HG03039 (cell line): Measurements from ENCODE around the gene PDCD5.

Experiments
- ATAC-seq: cut with Tn5 transposase; IDR thresholded peaks from one replicate; pipeline ENCODE4 v1.9.1; 2021; ENCODE audit warnings: mild to moderate bottlenecking, moderate library complexity; ENCODE audit not compliant: unreplicated experiment

PDCD5 gene

DNA sequence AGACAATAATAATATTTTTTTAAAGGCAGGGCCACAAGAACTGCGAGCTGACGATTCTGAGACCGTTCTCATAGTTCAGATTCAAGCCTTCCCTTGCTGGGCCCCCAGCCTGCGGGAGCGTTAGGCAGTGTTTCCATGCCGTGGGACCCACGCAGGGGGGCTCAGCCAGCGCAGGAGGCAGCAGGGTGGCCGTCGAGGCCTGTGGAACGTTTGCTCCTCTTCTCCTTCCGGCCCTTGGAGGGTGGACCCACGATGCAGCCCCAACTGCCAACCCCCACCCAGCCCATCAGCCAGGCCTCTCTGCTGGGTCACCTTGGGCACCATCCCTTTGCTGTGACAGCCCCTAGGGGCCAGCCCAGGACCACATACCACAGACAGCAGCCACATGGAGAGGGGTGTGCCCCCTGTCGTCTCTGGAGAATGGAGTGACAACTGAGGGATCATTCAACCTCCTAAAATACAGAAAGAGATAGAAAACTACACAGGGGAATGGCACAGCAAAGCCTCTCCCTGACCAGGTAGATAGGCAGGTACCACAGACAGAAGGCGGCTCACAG, 46.8 kb downstream of the PDCD5 start:
- no peak for ATAC-seq

- ATAC-seq: no peak
Measured at GRCh38 chr19:32630338-32630737, 49.3 kb downstream of the PDCD5 start.

GRCh38 chr19:32631381-32631780, 50.4 kb downstream of the PDCD5 start:
- ATAC-seq: no peak
